ENCODE results near the gene PRICKLE2. TPM values are rescaled to one million over a fixed set of nuclear protein-coding genes. Genes with fewer than 3 reads are reported as not detected.

The PRICKLE2 gene
- total RNA-seq, 1 donor from 2014 or later = 23.2 TPM

DNA sequence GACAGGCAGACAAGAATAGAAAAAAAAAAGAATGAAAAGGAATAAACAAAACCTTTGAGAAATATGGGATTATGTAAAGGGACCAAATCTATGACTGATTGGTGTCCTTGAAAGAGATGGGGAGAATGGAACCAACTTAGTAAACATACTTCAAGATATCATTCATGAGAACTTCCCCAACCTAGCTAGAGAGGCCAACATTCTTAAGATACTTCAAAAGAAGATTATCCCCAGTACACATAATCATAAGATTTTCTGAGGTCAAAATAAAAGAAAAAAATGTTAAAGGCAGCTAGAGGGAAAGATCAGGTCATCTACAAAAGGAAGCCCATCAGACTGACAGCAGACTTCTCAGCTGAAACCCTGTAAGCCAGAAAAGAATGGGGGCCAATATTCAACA is 110.6 kb downstream of the PRICKLE2 start:
- Mint-ChIP-seq H3K27me3 (no peaks in the 10 kb centered on the region), H3K27ac (no peak overlapping the region), H3K4me3 (ENCODE audit: low read depth) (no peak overlapping the region), H3K36me3 (ENCODE audit: insufficient read depth) (peaks cover 14% of the 10 kb centered on the region), H3K4me1 (ENCODE audit: low read depth) (peaks cover 8% of the 10 kb centered on the region), H3K9me3 (ENCODE audit: low read depth) (peaks cover 21% of the 10 kb centered on the region)
- DNase-seq (ENCODE audit: low spot score, unreplicated experiment) = no peak
- TF ChIP-seq, protein P1, sequence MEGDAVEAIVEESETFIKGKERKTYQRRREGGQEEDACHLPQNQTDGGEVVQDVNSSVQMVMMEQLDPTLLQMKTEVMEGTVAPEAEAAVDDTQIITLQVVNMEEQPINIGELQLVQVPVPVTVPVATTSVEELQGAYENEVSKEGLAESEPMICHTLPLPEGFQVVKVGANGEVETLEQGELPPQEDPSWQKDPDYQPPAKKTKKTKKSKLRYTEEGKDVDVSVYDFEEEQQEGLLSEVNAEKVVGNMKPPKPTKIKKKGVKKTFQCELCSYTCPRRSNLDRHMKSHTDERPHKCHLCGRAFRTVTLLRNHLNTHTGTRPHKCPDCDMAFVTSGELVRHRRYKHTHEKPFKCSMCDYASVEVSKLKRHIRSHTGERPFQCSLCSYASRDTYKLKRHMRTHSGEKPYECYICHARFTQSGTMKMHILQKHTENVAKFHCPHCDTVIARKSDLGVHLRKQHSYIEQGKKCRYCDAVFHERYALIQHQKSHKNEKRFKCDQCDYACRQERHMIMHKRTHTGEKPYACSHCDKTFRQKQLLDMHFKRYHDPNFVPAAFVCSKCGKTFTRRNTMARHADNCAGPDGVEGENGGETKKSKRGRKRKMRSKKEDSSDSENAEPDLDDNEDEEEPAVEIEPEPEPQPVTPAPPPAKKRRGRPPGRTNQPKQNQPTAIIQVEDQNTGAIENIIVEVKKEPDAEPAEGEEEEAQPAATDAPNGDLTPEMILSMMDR (IDR thresholded peaks at IDR 0.05; ENCODE audit: unreplicated experiment) = no peak

DNA sequence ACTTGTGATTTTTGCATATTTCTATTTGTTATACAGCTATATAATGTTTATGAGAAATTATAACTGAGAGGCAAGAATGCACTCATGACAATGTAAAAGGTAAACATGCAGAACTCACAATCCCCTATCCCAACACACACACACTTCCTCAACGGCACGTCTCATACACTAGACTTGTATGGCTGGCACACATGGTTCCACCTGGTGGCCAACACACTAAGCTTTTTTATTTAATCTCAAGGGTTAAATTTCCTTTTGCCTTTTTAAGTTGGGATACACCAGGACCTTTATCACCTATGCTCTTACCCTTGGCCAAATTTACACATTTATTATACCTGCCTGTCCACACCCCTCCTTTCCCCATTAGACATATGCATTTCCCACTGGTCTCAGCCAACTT is 113.4 kb downstream of the PRICKLE2 start:
- no peak for DNase-seq (ENCODE audit: low spot score, unreplicated experiment)
- Mint-ChIP-seq H3K36me3 (ENCODE audit: insufficient read depth) (peaks cover 8% of the 10 kb centered on the region), H3K27ac (no peak overlapping the region), H3K4me3 (ENCODE audit: low read depth) (no peak overlapping the region), H3K27me3 (no peaks in the 10 kb centered on the region), H3K4me1 (ENCODE audit: low read depth) (peaks cover 29% of the 10 kb centered on the region), H3K9me3 (ENCODE audit: low read depth) (peaks cover 16% of the 10 kb centered on the region)
- TF ChIP-seq, protein P1 (IDR thresholded peaks at IDR 0.05; ENCODE audit: unreplicated experiment) = peak; percentile 13

DNA sequence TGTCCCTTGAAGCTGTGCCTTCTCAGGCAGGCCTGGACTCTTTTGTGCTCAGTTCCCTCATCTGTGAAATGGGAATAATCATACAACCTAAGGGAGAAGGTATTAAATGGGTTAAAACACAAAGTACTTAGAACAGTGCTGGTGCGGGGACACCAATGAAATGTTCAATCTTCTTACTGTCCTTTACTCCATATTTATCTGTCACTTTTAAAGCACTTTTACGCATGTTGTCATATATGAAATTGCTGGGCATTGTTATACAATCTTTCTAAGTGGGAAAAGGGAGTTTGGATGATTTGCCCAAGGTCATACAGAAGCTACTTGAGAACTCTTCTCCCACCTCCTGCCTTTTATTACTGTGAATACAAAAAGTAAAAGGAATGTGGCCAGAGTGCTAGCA is 114.2 kb downstream of the PRICKLE2 start:
- Mint-ChIP-seq H3K4me3 (ENCODE audit: low read depth) (no peak overlapping the region), H3K4me1 (ENCODE audit: low read depth) (peaks cover 36% of the 10 kb centered on the region), H3K27ac (no peak overlapping the region), H3K9me3 (ENCODE audit: low read depth) (peaks cover 16% of the 10 kb centered on the region), H3K27me3 (no peaks in the 10 kb centered on the region), H3K36me3 (ENCODE audit: insufficient read depth) (peaks cover 8% of the 10 kb centered on the region)
- DNase-seq (ENCODE audit: low spot score, unreplicated experiment) = no peak
- TF ChIP-seq, protein P1 (IDR thresholded peaks at IDR 0.05; ENCODE audit: unreplicated experiment) = no peak

DNA sequence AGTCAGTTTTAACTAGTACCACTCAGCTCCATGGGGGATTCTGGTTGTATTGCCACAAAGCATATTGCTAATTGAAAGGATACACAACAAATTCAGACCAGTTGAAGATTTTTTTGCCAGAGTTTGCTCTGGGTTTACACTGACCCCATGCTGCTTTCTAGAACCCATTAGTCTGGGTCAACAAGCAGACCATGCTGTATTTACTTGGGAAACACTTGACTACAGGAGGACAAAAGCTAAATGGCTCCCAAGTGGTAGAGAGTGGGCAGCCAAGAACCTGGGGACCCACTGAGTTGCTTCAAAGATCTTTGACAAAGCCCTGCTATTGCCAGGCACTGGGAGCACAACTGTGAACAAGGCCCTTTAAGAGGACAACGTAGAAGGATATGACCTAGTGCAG is 115.2 kb downstream of the PRICKLE2 start:
- TF ChIP-seq, protein P1 (IDR thresholded peaks at IDR 0.05; ENCODE audit: unreplicated experiment) = no peak
- Mint-ChIP-seq H3K27me3 (no peaks in the 10 kb centered on the region), H3K9me3 (ENCODE audit: low read depth) (peaks cover 7% of the 10 kb centered on the region), H3K27ac (no peak overlapping the region), H3K4me1 (ENCODE audit: low read depth) (peaks cover 36% of the 10 kb centered on the region), H3K36me3 (ENCODE audit: insufficient read depth) (peaks cover 3% of the 10 kb centered on the region), H3K4me3 (ENCODE audit: low read depth) (no peak overlapping the region)
- DNase-seq (ENCODE audit: low spot score, unreplicated experiment) = no peak

DNA sequence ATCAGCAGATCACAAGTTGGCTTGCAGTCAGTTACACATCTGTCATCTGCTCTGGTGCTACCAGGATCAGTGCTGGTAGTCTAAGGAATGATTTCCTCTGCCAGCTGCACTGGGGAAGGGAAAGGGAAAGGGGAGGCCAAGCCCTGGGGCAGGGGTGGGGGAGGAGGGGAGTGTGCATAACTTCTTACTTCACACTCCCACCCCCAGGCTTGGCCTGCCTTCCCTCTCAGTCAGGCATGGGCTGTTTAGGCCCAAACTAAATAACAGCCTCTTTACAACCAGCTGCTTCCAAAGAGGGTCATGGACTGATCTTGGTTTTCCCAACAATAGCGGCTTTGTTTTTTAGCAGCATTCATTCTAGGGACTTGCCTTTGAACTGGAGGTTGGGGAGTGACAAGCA is 115.8 kb downstream of the PRICKLE2 start:
- H3K36me3 Mint-ChIP-seq (ENCODE audit: insufficient read depth) = peaks cover under 1% of the 10 kb centered on the region
- no peak for DNase-seq (ENCODE audit: low spot score, unreplicated experiment)
- peaks cover 40% of the 10 kb centered on the region for H3K4me1 Mint-ChIP-seq (ENCODE audit: low read depth)
- no peaks in the 10 kb centered on the region for H3K27me3 Mint-ChIP-seq
- peaks cover 3% of the 10 kb centered on the region for H3K9me3 Mint-ChIP-seq (ENCODE audit: low read depth)
- TF ChIP-seq, protein P1 (IDR thresholded peaks at IDR 0.05; ENCODE audit: unreplicated experiment) = no peak
- H3K27ac Mint-ChIP-seq = peak overlapping the region; percentile 81
- H3K4me3 Mint-ChIP-seq (ENCODE audit: low read depth) = no peak overlapping the region

All from progenitor cell of endocrine pancreas (in vitro differentiated cells).